Measurements from ENCODE around the gene ADGRB3. TPM values are rescaled to one million over a fixed set of nuclear protein-coding genes. Genes with fewer than 3 reads are reported as not detected.

ADGRB3 gene
- total RNA-seq, 1 experiment from 2014 or later, result not detected

DNA sequence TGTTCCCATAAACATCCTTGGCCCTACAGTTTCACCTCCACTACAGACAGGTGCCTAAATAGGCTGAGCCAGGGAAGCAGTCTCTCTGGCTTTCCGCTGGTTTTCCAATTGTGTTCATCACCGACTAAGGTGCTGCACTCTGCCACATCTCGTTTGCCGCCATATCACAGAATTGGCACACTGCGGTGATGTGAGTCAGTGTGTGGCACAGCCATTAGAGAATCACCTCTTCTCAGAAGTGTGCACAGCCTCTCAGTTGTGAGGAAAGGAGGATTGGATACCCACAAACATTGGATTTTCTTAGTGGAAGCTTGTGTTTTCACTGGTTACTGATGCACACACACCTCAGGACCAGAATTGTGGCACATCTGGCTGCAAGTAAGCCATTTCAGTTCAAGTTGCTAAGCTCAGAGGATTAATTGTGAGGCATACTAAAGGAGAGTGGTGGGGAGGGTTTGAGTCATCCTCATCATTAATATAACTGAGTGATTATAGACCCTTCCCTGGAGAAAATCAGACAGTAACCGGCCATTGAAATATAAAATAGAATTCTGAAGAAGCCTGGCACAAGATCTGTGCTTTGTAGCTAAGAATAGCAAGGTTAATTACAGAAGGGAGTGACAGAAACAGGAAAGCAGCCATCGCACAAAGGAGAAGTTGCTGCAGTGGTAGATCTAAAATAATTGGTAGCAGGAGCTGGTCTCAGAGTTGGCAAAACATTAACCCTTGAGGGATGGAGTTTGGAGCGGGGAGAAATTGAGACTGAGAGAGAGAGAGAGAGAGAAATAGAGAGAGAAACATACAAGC lies 654.8 kb downstream of the ADGRB3 start:
- H3K27ac Mint-ChIP-seq (ENCODE audit: low read depth, unreplicated experiment), result no peak overlapping the region
- no peak overlapping the region for H3K4me3 Mint-ChIP-seq (ENCODE audit: unreplicated experiment)
- peaks cover 7% of the 10 kb centered on the region for H3K9me3 Mint-ChIP-seq (ENCODE audit: unreplicated experiment)
- POLR2A ChIA-PET, result no interaction called here
- peaks cover 30% of the 10 kb centered on the region for H3K27me3 Mint-ChIP-seq (ENCODE audit: insufficient read depth, unreplicated experiment)
- no peak for DNase-seq (ENCODE audit: unreplicated experiment)
- TF ChIP-seq, protein P1, sequence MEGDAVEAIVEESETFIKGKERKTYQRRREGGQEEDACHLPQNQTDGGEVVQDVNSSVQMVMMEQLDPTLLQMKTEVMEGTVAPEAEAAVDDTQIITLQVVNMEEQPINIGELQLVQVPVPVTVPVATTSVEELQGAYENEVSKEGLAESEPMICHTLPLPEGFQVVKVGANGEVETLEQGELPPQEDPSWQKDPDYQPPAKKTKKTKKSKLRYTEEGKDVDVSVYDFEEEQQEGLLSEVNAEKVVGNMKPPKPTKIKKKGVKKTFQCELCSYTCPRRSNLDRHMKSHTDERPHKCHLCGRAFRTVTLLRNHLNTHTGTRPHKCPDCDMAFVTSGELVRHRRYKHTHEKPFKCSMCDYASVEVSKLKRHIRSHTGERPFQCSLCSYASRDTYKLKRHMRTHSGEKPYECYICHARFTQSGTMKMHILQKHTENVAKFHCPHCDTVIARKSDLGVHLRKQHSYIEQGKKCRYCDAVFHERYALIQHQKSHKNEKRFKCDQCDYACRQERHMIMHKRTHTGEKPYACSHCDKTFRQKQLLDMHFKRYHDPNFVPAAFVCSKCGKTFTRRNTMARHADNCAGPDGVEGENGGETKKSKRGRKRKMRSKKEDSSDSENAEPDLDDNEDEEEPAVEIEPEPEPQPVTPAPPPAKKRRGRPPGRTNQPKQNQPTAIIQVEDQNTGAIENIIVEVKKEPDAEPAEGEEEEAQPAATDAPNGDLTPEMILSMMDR (IDR thresholded peaks at IDR 0.05; ENCODE audit: unreplicated experiment), result no peak
- no TSS peak for BruUV-seq (replicated peaks)
- H3K36me3 Mint-ChIP-seq (ENCODE audit: insufficient read depth, unreplicated experiment), result no peaks in the 10 kb centered on the region
- intact Hi-C loops (cut with micrococcal nuclease), result no loop called here
- CTCF ChIA-PET, result no interaction called here
- no peaks in the 10 kb centered on the region for H3K4me1 Mint-ChIP-seq (ENCODE audit: insufficient read depth, unreplicated experiment)

DNA sequence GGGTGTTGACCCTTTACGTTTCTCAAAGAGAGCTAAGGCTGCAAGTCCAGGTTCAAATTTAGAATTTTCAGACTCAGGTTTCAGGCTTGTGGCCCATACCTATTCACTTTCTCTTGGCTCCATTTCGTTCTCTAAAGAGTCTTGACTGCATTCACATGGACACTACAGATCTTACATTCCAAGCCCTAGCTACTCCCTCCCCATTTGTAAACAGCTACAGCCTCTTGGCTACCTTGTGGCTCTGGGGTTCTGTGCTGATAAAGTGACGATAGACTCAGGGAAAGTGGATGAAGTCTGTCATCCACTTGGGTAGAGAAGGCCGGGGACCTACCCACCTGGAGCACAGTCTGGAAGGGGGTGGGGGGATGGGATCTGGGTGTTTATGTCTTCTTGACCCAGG lies 658.4 kb downstream of the ADGRB3 start:
- DNase-seq (ENCODE audit: unreplicated experiment), result no peak
- TF ChIP-seq, protein P1 (IDR thresholded peaks at IDR 0.05; ENCODE audit: unreplicated experiment), result no peak
- Mint-ChIP-seq H3K9me3 (ENCODE audit: unreplicated experiment) (no peaks in the 10 kb centered on the region), H3K4me3 (ENCODE audit: unreplicated experiment) (no peak overlapping the region), H3K4me1 (ENCODE audit: insufficient read depth, unreplicated experiment) (no peaks in the 10 kb centered on the region), H3K36me3 (ENCODE audit: insufficient read depth, unreplicated experiment) (no peaks in the 10 kb centered on the region), H3K27ac (ENCODE audit: low read depth, unreplicated experiment) (no peak overlapping the region), H3K27me3 (ENCODE audit: insufficient read depth, unreplicated experiment) (peaks cover 24% of the 10 kb centered on the region)
- intact Hi-C loops (cut with micrococcal nuclease), result no loop called here
- CTCF ChIA-PET, result interaction anchor here (0.6 to 0.7 kb wide), 2 partner anchors 42 to 540 kb away, joined by 3 read pairs; no protein-coding TSS in a partner anchor
- POLR2A ChIA-PET, result no interaction called here
- no TSS peak for BruUV-seq (replicated peaks)

DNA sequence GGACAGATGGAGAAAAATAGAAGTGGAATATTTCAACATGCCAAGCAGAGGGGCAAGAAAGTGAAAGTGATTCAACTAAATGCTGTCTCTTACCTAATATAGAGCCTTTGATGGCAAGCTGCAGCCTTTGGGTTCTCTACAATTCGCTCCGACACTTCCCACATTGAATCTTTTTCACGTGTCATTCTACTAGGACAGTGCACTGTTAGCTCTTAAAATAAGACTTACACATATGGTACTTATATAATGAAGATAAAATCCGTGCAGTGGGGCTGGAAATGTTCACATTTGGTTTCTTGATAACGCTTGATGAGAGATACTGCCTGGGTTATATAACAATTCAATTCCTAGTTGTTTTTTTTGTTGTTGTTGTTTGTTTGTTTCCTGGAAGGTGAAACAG lies 659.3 kb downstream of the ADGRB3 start:
- intact Hi-C loops (cut with micrococcal nuclease), result no loop called here
- H3K9me3 Mint-ChIP-seq (ENCODE audit: unreplicated experiment), result no peaks in the 10 kb centered on the region
- H3K4me1 Mint-ChIP-seq (ENCODE audit: insufficient read depth, unreplicated experiment), result no peaks in the 10 kb centered on the region
- H3K36me3 Mint-ChIP-seq (ENCODE audit: insufficient read depth, unreplicated experiment), result no peaks in the 10 kb centered on the region
- H3K27me3 Mint-ChIP-seq (ENCODE audit: insufficient read depth, unreplicated experiment), result peaks cover 24% of the 10 kb centered on the region
- H3K4me3 Mint-ChIP-seq (ENCODE audit: unreplicated experiment), result no peak overlapping the region
- H3K27ac Mint-ChIP-seq (ENCODE audit: low read depth, unreplicated experiment), result no peak overlapping the region
- ChIA-PET CTCF (interaction anchor here (0.6 kb wide), 1 partner anchor 539 kb away, joined by 3 read pairs; no protein-coding TSS in a partner anchor), POLR2A (no interaction called here)
- no peak for DNase-seq (ENCODE audit: unreplicated experiment)
- TF ChIP-seq, protein P1 (IDR thresholded peaks at IDR 0.05; ENCODE audit: unreplicated experiment), result no peak
- no TSS peak for BruUV-seq (replicated peaks)

DNA sequence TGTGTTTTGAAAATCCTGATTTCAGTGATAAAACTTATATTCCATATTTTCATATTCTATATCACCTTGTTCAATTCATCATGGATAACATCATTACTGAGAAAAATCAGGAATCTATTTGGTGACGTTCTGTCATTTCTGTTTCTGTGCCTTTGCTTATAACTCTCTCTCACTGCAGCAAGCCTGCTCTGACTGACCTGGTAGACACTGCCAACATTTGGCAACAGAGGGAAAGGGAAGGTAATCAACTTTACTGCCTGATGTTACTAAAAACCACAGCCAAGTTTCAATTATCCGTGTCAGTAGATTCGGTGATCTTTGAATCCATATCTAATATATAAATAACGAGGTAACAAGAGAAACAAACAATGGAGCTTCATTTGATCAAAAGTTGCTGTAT lies 659.8 kb downstream of the ADGRB3 start:
- no peak for DNase-seq (ENCODE audit: unreplicated experiment)
- H3K9me3 Mint-ChIP-seq (ENCODE audit: unreplicated experiment), result no peaks in the 10 kb centered on the region
- no TSS peak for BruUV-seq (replicated peaks)
- H3K4me3 Mint-ChIP-seq (ENCODE audit: unreplicated experiment), result no peak overlapping the region
- intact Hi-C loops (cut with micrococcal nuclease), result no loop called here
- no peaks in the 10 kb centered on the region for H3K36me3 Mint-ChIP-seq (ENCODE audit: insufficient read depth, unreplicated experiment)
- POLR2A ChIA-PET, result no interaction called here
- H3K27ac Mint-ChIP-seq (ENCODE audit: low read depth, unreplicated experiment), result no peak overlapping the region
- no peaks in the 10 kb centered on the region for H3K4me1 Mint-ChIP-seq (ENCODE audit: insufficient read depth, unreplicated experiment)
- CTCF ChIA-PET, result no interaction called here
- TF ChIP-seq, protein P1 (IDR thresholded peaks at IDR 0.05; ENCODE audit: unreplicated experiment), result no peak
- peaks cover 24% of the 10 kb centered on the region for H3K27me3 Mint-ChIP-seq (ENCODE audit: insufficient read depth, unreplicated experiment)
